HG03139 (cell line): ENCODE data around the gene SNED1.

Experiments
- ATAC-seq: cut with Tn5 transposase; IDR thresholded peaks from one replicate; pipeline ENCODE4 v1.9.1; 2021; ENCODE audit not compliant: unreplicated experiment

Gene SNED1

GRCh38 chr2:241003830-241004564, 5.6 kb downstream of the SNED1 start:
- no peak for ATAC-seq

DNA sequence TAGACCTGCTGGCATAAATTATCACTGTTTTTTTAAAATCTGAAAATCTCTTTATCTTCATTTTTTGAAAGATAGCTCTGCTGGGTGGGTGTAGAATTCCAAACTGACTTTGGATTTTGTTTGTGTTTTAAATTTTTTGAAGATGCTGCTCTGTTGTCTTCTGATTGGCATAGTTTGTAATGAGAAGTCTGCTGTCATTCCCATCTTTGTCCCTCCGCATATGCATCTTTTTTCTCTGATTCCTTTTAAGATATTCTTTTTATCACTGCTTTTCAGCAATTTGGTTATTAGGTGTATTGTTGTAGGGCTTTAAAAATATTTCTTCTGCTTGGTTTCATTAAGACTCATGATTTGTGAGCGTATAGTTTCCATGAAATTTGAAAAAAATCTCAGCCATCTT, 7.2 kb downstream of the SNED1 start:
- no peak for ATAC-seq

DNA sequence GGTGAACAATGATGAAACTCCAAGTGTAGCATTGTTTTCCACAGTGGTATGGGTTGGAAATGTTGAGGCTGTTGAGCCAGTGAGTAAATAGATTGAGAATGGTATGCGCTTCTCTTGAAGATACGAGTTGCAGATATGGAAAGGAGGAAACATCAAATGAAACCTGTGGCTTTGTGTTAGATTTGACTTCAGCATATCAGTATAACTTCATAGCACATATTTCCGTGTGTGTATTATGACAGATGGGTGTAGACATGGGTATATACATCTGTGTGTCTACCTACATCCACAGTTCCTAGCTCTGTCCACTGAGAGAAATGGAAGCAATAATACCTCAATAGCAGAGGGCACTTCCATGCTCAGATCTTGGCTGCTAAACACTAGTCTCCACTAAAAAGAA, 8.0 kb downstream of the SNED1 start:
- ATAC-seq = no peak

DNA sequence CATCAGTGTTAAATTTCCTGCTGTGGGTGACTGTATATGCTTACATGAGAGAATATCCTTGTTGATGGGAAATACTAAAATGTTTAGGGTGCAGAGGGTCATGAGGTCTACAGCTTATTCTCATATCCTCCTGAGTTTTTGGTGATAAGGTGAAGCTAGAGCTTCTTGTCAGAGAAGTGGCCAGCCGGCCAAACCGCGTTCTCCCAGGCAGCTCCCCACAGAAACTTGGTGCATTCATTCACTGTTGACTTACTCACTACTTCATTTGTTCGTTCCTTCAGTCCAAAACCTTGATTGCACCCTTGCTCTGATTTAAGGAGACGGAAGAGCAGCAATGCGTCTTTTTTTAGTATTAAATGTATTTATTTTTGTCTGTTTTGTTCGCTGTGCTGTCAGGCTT, 8.7 kb downstream of the SNED1 start:
- ATAC-seq = no peak

- no peak for ATAC-seq
Measured at GRCh38 chr2:241007880-241008710, 9.7 kb downstream of the SNED1 start.

GRCh38 chr2:241008711-241009121, 10.3 kb downstream of the SNED1 start:
- no peak for ATAC-seq

DNA sequence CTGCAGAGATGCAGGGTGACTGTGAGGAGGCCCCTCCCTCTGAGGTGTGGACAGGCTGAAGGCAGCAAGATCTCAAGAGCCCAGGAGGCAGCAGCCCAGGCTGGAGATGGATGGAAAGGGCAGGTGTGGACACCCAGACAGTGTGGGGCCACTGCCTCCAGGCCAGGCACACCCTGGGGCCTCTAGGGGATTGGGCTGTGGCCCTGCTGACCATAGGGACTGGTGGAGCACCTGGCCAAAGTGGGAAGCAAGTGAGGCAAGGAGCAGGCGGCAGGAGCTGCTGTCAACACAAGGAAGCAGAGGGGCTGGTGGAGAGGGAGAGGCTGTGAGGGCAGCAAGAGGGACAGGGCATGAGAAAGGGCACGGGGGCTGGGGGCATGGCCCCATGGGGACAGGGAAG, 10.8 kb downstream of the SNED1 start:
- no peak for ATAC-seq

GRCh38 chr2:241009601-241010530, 11.4 kb downstream of the SNED1 start:
- no peak for ATAC-seq

DNA sequence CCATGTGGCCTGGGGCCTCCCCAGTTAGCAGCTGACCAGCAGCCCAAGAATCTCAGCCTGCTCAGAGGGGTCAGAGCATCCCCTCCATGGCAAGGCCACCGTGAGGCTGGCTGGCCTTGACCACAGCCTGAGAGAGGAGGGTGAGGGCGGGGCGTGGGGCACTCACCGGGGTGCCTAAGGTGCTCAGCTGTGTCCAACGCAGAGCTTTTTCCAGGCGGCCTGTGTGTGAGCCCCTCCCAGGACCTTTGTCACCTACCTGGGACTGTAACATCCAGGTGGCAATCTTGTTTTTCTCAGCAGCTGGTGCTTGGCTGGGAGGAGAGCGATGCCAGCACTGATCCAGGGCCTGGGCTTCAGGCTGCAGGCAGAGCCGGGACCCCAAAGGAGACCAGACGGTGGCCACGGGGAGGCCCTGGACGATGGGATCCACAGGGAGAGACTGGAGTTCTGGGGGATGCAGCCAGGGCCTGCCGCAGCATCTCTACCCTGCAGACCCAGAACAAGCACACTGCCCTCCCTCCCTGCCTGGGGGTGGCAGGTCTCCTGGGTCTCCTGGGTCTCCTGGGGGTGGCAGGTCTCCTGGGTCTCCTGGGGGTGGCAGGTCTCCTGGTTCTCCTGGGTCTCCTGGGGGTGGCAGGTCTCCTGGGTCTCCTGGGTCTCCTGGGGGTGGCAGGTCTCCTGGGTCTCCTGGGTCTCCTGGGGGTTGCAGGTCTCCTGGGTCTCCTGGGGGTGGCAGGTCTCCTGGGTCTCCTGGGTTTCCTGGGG, 12.3 kb downstream of the SNED1 start:
- no peak for ATAC-seq

DNA sequence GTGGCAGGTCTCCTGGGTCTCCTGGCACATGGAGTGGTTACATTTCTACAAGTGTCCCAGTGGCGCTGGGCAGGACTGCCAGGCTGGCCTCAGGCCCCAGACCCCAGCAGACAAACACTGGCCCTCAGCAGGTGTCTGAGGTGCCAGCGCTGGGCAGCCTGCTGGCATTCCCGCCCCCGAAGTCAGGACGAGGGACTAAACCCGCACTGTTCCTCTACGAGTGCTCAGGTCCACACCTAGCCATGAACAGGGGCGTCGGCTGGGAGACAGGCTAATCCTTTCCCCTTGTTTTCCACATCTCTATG, 12.8 kb downstream of the SNED1 start:
- no peak for ATAC-seq

- no peak for ATAC-seq
Measured at GRCh38 chr2:241011751-241012510, 13.5 kb downstream of the SNED1 start.

DNA sequence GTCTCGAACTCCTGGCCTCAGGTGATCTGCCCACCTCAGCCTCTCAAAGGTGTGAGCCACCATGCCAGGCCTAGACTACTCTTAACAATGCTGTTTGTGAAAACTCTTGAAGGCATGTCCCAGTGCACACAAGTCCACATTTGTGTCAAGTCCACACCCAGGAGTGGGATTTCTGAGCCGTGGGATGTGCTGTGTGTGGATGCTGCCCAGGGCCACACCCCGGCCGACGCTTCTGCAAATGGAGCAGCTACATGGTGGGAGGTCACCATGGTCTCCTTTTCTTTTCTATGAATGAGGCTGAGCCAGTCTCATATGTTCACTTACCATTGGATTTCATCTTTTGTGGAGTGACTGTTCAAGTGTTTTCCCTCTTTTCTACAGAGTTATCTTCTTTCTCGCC, 15.8 kb downstream of the SNED1 start:
- no peak for ATAC-seq

- ATAC-seq = no peak
Measured at GRCh38 chr2:241014764-241015163, 16.3 kb downstream of the SNED1 start.

- no peak for ATAC-seq
Measured at GRCh38 chr2:241015439-241015838, 17.0 kb downstream of the SNED1 start.

DNA sequence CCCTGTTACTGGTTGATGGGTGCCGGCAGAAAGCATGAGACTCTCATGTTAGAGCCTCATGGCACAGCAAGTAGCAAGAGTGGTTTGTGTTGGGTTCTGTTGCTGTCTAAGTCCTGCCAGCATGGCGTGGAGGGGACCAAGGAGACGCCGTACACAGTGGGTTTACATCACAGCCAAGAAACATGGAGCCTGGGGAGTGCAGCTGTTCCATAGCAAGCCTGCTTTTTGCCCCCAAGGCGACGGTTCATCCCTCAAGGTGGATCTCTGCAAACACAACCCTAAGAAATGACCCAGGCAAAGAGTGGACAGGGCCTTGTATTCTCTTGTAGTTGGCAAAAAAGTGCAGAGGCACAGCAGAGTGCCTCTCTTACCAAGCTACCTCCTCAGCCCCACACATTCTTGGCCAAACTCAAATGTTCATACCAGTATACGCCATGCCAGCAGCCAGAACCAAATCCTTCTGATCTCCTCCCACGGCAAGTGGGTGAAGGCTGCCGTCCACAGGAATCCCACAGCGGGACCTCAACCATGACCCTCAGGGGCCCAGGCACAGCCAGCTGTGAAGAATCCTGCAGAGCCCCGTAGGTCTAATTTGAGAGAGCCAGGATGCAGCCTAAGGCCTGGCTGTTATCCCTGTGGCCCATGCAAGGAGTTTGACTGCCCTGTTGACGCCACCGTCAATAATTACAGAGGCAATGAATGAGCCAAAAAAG, 19.0 kb downstream of the SNED1 start:
- ATAC-seq = no peak

DNA sequence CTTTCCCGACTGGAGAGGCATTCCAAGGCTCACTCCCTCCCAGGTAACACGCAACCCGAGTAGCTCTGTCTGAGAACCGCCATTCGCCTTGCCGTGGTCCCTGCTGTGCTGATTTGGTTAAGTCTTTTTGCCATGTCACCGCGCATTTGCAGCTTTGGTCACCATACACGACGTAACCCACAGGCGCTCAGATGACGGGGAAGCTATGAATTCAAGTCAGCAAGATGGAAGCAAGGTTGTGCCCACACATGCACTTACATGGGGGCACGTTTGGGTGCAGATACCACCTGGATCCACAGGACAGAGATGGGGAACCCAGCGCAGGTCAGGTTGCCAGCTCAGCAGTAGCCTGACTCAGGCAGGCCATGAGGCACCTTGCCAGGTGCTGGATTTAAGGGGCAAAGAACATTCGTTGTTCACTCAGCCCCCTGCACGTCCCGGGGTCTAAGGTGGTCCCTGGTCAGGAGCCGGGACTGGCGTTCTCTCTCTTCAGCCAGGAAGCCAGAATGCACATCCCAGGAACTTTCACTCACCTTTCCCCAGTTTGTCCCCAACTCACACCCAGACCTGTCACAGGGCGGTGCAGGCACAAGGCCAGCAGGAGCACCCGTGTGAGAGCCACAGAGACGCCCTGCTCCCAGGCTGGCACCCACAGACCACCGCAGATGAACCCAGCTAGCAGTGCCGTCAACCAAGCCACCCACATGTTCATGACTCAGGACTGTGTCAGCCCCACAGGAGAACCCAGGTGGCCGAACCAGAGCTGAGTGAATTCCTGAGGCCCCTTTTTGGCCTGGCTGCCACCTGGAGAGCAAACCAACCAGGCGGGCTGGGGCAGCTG, 19.9 kb downstream of the SNED1 start:
- no peak for ATAC-seq

DNA sequence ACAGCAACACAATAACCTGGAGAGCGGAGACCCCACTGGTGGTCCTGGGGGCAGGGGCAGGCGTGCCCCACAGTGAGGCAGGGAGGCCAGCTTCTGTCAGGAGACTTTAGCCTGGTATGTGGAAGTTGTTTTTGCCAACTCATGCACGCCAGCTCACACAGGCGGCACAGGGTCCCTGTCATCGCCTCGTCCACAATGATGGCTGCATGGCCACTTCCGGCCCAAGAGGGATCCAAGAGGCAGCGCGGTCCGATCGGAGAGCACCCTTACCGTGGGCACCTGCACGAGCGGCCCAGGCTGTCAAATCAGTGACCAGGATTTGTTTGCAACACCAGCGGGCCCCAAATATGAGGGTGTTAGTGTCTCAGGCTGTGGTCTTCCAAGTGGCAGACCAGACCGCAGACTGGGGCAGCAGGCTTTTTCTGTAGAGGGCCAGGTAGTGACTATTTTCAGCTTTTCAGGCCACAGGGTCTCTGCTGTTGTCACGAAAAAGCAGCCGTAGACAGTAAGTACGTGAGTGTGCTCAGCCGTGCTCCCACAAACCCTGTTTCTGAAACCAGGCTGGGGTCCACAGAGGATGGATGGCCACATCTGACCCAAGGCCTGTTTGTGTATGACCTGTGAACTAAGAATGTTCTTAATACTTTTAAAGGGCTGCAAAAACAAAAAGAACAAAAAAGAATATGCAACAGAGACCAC, 21.2 kb downstream of the SNED1 start:
- no peak for ATAC-seq

DNA sequence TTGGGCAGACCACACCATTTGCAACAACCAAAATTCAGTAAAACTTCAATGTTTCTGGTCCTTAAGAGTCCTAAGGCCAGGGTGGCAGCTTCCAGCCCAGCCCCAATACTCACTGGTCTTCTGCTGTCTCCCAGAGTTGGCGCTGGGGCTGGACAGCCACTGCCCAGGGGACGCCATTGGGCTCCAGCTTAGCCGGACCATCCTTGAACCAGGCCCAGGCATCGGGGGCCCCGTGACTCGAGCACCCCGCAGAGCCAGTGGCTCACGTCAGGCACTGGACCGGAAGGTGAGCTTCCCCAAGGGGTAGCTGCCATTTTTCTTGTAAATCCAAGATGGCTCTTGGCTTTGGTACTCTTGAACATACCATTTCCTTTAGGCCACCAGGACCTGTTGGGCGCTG, 21.8 kb downstream of the SNED1 start:
- no peak for ATAC-seq
